Stimulated activated CD4-positive, alpha-beta T cell treated with anti-CD3 and anti-CD28 coated beads, Interleukin-15, amount 100 ng/mL, for 48 hours (primary cell): ENCODE results near the gene GALNT13.
"Not testable (repeated sequence)": the region's sequence is repeated elsewhere in the genome, so short reads cannot be mapped to it uniquely, and the experiment has no call there.

Experiments
- DNase-seq, 2 donors: peaks; one replicate each; pipeline ENCODE4 v3.0.0-alpha.2; 2020; ENCODE audit warnings: low read depth in 2 of 2

Gene GALNT13

GRCh38 chr2:154408786-154409185 lies 537.1 kb downstream of the GALNT13 start:
- no peak for DNase-seq

- no peak for DNase-seq
Observed at GRCh38 chr2:154422251-154422650, 550.5 kb downstream of the GALNT13 start.

DNA sequence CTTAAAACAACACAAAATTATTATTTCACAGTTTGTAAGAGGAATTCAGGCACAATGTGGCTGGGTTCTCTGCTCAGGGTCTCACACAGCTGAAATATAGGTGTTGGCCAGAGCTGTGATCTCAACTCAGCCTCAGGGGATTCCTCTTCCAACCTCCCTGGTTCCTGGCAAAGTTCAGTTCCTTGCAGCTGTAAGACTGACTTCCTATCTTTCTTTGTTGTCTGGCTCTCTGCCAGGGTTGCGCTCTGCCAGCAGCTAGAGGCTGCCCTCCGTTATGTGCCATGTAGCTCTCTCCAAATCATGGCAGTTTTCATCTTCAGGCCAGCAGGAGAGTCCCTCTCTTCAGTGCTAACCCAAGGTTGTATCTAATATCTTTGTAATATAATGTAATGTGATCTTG lies 554.3 kb downstream of the GALNT13 start:
- no peak for DNase-seq

GRCh38 chr2:154427453-154427852 lies 555.7 kb downstream of the GALNT13 start:
- DNase-seq = no peak

- DNase-seq = no peak
Observed at GRCh38 chr2:154428022-154428421, 556.3 kb downstream of the GALNT13 start.

- no peak for DNase-seq
Observed at GRCh38 chr2:154433010-154433409, 561.3 kb downstream of the GALNT13 start.

- DNase-seq = no peak
Observed at GRCh38 chr2:154437104-154437503, 565.4 kb downstream of the GALNT13 start.

DNA sequence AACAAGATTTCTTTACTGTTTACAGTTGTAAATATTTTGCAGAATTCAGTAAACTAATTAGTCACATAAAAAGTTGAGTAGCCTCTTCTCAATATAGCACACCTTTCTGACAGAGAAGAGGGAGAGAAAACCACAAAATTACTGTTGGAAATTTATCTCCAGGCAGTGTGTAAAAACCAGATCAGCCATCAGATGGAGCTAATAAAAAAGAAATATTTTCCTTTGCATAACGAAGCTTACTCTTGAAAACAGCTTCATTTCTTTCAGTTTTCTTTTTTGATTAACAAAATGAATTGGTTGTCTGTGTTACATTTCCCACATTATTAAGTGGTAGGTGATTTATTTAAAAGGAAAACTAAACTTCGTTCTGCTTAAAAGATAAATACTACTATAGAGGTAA lies 567.4 kb downstream of the GALNT13 start:
- no peak for DNase-seq

DNA sequence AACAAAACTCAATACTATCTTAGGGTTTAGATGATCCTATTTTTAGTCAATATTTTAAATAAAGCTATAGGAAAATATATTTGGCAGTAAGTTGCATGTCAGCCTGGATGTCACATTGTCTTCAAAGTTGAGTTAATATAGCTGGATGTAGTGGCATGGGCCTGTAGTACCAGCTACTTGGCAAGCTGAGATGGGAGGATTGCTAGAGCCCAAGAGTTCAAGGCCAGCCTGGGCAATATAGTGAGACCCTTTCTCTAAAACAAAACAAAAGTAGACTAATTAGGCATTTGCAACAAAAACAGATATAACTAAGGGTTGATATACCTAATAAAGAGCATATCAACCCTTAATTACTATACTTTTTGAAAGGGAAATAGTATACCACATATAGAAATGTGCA lies 572.2 kb downstream of the GALNT13 start:
- no peak for DNase-seq

GRCh38 chr2:154446324-154446723 lies 574.6 kb downstream of the GALNT13 start:
- no peak for DNase-seq

GRCh38 chr2:154447727-154448418 lies 576.2 kb downstream of the GALNT13 start:
- DNase-seq = no peak

DNA sequence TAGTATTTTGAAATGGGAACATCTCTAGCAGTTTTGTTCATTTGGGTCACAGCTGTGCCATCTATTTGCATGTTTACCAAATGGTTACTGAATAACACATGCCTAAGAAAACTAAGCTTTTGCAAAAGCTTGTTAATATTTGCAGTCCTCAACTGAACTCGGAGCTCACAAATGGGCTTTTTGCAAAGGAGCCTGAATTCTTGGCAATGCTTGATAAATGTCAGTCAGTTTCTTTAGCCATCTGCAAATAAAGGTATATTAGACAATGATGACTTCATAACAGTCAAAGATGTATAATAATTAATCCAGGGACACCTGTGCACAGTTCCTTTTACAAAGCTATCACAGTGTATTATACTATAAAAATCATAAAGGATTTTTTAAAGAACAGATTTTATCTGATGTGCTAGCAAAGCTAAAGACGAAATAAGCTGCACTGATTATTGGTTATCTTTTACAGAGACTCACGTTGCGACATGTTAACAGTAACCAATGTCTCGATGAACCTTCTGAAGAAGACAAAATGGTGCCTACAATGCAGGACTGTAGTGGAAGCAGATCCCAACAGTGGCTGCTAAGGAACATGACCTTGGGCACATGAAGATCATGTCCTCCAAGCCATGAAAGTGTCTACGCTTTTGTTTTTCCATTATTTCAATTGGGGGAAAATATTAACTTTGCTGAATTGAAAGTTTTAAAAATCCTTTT lies 578.4 kb downstream of the GALNT13 start:
- no peak for DNase-seq

- DNase-seq = no peak
Observed at GRCh38 chr2:154452471-154452870, 580.7 kb downstream of the GALNT13 start.

GRCh38 chr2:154452906-154453493 lies 581.3 kb downstream of the GALNT13 start:
- DNase-seq = no peak

DNA sequence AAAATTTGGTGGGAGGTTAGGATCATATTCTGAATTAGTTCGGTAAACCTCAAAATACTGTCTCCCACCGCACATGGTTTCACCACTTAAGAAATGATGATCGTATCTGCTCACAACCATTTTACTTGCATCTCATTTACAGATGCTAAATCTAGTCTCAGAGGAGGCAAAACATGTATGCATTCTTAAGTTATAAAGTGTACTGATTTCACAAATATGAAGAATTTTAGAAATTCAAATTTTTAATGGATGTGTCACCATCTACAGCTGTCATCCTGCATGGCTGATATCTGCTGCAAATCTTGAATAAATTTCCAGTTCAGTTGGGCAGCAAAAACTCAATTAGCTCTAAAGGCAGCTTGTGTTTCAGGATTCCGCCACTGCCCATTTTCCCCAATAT lies 583.4 kb downstream of the GALNT13 start:
- DNase-seq = no peak

GRCh38 chr2:154455866-154456265 lies 584.1 kb downstream of the GALNT13 start:
- DNase-seq = no peak

GRCh38 chr2:154457286-154457685 lies 585.6 kb downstream of the GALNT13 start:
- no peak for DNase-seq

GRCh38 chr2:154459286-154459685 lies 587.6 kb downstream of the GALNT13 start:
- no peak for DNase-seq

- DNase-seq = no peak
Observed at GRCh38 chr2:154462634-154463033, 590.9 kb downstream of the GALNT13 start.

GRCh38 chr2:154466226-154466625 lies 594.5 kb downstream of the GALNT13 start:
- no peak for DNase-seq

DNA sequence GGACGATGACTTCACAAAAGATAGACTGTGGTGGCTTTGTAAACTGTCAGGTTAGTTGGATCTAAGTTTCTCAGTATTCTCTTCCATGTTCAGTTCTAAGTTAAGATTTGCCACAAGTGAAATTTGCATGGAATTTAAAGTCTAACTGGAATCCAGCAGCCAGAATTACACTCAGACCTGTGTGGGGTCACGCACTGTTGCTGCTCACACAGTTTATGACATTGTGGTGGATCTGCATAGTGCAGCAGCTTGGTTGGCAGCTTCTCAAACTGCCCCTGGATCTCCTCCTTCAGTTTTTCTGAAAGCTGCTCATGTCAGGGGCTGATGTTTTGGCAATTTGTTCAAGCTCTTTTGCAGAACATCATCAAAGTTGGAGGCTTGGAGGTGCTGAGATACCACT lies 598.7 kb downstream of the GALNT13 start:
- no peak for DNase-seq

DNA sequence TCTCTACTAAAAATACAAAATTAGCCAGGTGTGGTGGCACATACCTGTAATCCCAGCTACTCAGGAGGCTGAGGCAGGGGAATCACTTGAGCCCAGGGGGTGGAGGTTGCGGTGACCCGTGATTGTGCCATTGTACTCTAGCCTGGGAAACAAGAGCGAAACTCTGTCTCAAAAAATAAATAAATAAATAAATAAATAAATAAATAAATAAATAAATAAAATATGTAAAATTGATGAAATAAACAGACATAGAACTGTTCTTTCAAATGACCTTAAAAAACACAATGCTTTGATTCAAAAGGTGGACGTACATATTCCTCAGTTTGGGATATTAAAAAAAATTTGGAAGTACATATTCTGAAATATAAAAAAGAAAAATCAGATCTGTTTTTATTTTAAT lies 599.8 kb downstream of the GALNT13 start:
- not testable (repeated sequence) for DNase-seq

- no peak for DNase-seq
Observed at GRCh38 chr2:154477319-154477718, 605.6 kb downstream of the GALNT13 start.
